Activated CD8-positive, alpha-beta memory T cell treated with anti-CD3 and anti-CD28 coated beads, Interleukin-2, amount 50 U/mL, for 1 hour (primary cell): ENCODE measurements around the gene KIRREL3.

ENCODE experiments used
- DNase-seq: peaks from one replicate; pipeline ENCODE4 v3.0.0-alpha.2; 2020; ENCODE audit errors: extremely low read depth

KIRREL3 gene

DNA sequence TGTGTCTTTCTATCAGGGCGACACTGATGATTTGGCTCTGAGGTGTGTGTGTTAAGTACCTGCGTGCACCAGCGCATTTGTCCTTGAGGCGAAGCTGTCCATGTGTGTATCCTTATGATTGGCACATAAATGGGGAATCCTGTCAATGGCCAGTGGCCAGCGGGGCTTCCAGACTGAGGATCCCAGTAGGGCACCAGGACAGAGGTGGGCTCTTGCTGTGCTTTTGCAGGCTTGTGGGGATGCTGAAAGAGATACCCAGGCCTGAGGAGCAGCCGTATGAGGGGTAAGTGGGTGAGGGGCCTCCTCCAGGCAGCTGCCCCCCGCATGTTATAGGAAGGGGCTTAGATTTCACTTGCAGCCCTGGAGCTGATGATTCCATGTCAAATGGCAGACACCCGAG lies 488.3 kb downstream of the KIRREL3 start:
- no peak for DNase-seq

DNA sequence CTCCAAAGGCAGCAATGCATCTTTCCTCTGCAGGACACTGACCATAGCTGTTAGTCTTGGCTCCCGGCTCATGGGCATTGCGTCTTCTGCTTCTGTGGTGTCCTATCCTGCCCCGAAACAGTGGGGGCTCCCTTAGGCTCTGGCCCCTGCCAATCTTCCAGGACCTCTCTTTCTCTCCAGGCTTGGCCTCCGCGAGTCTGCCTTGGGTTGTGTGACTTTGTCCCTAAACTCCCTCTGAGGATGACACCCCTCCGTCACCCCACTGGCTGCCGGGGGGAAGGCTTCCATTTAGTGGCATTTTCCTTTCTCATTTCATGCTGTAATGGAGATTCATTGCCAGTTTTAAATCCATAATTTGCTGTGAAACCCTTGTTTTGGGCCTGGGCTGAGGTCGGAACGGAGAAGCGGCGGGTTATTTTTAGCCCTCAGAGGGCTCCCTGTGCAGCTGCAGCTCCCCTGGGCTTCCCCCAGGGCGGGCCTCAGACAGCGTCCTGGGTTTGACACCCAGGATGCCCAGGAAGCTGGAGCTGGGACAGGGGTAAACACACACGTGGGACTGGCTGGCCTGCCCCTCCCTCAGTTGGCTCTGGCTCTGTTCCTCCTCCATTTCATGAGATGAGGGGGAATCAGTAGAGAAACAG lies 489.0 kb downstream of the KIRREL3 start:
- DNase-seq, result no peak

DNA sequence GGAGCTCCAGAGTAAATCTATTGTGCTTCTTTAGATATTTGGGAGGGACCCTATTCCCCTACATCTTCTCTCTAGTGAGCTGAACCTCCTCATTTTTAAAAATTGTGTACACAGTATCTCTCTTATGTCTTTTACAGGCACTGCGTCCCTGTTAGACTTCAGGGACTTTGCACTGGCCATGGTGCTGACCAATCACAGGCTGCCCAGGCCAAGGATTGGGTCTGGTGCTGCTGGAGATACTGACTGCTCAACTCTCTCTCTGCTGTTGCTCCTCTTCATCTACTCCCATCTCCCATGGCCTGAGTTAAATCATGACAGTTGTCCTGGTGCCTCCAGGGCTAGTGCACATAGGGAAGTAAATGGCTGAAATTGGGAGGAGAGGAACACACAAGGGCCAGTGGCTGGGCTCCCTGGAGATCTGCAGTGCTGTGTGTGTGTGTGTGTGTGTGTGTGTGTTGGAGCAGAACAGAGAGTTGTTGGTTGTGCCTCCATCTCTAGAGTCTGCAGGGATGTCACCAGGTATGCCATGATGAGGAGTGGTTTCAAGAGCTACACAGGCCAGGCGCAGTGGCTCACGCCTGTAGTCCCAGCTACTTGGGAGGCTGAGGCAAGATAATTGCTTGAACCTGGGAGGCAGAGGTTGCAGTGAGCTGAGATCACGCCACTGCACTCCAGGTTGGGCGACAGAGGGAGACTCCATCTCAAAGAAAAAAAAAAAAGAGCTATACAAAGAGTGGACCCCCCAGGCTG lies 489.8 kb downstream of the KIRREL3 start:
- DNase-seq, result no peak

GRCh38 chr11:126507646-126508045 lies 492.9 kb downstream of the KIRREL3 start:
- DNase-seq, result no peak

- DNase-seq, result no peak
These were observed 493.8 kb downstream of the KIRREL3 start for GRCh38 chr11:126506789-126507188.

GRCh38 chr11:126502982-126503381 lies 497.6 kb downstream of the KIRREL3 start:
- DNase-seq, result no peak

DNA sequence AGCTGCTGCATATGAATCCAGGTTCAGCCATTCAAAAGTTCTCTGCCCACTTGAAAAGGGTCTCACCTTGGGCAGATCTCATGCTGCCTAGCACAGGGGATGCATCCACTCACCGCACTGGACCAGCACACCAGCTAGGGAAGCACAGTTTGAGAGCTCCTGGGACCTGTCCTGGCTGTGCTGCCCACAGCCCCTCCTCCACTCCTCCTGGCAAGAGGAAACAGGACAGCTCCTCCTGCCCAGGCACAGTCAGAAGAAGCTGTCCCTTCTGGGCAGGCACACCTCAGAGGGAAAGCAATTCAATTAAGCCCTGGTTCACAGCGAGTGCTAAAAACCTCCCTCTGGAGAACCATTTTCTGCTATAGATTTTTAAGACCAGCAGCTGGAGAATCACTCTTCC lies 498.4 kb downstream of the KIRREL3 start:
- no peak for DNase-seq

GRCh38 chr11:126501641-126502040 lies 498.9 kb downstream of the KIRREL3 start:
- no peak for DNase-seq

- no peak for DNase-seq
These were observed 499.6 kb downstream of the KIRREL3 start for GRCh38 chr11:126500981-126501380.

GRCh38 chr11:126499131-126499752 lies 501.3 kb downstream of the KIRREL3 start:
- no peak for DNase-seq

DNA sequence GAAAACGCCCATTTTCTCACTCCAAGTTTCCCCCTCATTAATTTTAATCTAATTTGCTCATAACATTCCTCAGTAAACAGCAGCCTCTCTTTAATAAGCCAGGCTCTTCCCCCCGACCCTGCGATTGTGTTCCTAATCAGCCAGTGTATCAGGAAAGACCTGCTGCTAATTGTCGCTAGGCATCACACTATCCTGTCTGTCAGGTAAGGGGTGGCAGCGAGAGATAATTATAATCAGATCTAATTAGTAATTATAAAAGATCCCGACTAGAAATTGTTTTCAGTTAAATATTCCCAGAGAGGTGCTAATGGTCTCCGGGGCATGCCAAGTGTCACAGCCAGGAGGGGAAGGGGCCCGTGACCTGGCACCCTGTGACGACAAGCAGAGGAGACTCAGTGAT lies 502.3 kb downstream of the KIRREL3 start:
- no peak for DNase-seq

GRCh38 chr11:126497581-126498122 lies 502.9 kb downstream of the KIRREL3 start:
- DNase-seq, result no peak

GRCh38 chr11:126496576-126497337 lies 503.8 kb downstream of the KIRREL3 start:
- DNase-seq, result no peak

DNA sequence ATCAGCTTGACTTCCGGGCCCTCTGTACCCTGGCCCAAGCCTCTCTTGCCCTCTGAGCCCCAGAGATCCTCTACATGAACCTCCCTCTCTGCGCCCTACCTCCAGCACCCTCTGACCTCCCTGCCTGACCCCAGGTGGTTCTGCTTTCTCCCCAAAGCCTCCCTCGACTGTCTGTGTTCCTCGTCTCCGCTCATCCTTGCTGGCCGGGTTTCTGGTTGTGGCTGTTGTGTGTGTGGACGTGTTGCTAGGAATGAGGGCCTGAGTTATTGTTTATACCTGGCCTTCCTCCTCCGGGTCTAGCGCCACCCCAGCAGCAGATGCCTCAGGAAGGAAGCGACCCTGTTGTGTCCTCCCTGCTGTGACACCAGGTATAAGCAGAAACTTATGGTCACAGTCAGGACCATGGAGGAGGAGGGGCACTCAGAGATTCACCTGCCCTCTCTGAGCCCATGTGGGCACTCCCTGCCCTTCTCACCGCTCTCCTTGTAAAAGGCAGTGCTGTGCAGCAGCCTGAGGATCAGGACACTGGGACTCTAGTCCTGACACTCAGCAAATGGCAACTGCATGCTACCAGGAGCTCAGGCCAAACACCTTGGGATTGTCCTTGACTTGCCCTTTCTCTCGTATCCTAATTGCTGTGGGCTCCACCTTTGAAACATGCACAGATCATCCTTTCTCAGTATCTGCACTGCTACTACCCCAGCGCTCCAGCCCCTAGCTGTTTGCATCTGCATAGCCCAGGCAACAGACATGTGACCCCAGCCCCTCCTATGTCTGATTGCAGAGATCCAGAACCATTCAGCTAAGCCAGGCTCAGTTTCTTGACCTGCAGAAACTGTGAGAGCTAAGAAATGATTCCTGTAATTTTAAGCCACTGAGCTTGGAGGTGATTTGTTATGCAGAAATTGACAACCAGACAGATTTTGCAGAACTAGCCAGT lies 505.0 kb downstream of the KIRREL3 start:
- no peak for DNase-seq

DNA sequence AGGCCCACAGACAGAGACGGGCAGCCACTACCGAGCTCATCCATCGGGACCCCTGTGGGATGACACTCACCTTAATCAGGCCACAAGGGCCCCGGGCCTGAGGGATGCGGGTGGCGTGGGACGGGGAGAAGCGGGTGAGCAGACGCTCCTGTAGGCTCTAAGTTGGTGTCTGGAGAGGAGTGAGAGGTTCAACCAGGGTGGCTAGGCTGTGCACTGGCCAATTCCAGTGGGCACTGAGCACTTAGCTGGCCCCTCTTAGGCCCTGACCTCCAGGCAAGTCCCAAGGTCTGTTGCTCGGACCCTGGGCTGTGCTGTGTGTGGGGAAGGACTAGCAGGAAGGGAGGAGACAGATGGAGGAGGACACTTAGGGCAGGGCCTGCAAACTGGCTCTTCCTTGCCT lies 505.7 kb downstream of the KIRREL3 start:
- DNase-seq, result no peak

GRCh38 chr11:126492331-126493082 lies 508.1 kb downstream of the KIRREL3 start:
- no peak for DNase-seq

DNA sequence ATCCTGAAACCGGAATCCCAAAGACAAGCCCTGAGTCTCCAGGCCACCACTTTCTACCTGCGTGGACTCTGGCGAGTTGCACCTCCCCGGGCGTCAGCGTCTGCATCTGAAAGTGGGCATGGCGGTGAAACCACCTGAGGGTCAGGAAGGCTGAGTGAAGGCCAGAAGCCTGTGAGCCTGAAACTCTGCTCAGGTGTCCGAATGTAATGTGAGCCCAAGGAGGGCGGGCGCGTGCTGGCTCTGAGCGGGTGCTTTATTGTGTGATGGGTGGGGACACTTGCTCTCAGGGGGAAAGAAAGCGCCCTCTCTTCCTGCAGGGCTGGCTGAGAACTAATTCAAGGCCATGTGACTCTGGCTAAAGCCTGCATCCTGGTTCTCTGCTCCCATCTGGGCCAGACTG lies 509.5 kb downstream of the KIRREL3 start:
- no peak for DNase-seq

DNA sequence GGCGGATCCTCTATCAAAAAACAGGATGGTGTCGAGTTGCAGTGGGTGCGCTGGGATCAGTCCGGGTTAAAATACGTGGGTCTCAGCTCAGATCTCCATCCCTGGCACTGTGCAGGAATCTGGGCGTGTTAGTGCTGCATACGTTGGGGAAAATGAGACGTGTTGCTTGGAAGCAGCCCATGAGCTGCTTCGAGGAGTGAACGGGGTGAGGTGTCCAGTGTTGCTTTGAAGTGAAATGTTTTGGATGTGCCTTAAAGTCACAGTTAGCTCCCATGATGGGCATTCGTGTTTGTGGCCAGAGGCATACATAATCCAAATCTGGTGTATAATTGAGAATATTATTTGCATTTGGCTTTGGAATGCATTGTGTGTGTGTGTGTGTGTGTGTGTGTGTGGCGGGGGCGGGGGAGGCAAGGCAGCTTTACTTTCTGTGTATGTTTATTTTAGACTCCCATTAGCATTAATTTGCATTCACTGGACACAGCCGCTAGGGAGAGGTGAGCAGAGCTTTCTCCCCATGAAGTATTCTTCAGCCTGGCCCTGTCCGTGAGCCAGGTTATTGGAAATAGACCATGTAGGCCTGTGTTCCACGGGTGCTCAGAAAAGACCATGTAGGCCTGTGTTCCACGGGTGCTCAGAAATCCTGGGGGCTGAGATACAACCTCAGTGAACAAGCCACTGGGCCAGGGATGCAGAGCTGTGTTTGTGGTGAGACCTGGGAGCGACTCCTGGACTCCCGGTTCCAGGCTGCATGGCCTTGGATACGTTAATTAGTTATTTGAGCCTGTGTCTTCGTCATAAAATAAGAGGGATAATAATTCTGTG lies 510.5 kb downstream of the KIRREL3 start:
- no peak for DNase-seq
